Measurements from ENCODE around the gene OVAAL.

OVAAL gene

GRCh38 chr1:180571060-180571831 lies 12.5 kb downstream of the OVAAL start:
- no peak for DNase-seq (ENCODE audit: low read depth)

GRCh38 chr1:180571832-180572636 lies 13.3 kb downstream of the OVAAL start:
- no peak for DNase-seq (ENCODE audit: low read depth)

GRCh38 chr1:180572760-180573159 lies 14.0 kb downstream of the OVAAL start:
- no peak for DNase-seq (ENCODE audit: low read depth)

GRCh38 chr1:180574031-180574713 lies 15.4 kb downstream of the OVAAL start:
- DNase-seq (ENCODE audit: low read depth): no peak

- DNase-seq (ENCODE audit: low read depth): no peak
These were observed 18.6 kb downstream of the OVAAL start for GRCh38 chr1:180577361-180577760.

- no peak for DNase-seq (ENCODE audit: low read depth)
These were observed 21.3 kb downstream of the OVAAL start for GRCh38 chr1:180579961-180580611.

- DNase-seq (ENCODE audit: low read depth): no peak
These were observed 22.9 kb downstream of the OVAAL start for GRCh38 chr1:180581635-180582039.

- DNase-seq (ENCODE audit: low read depth): no peak
These were observed 26.1 kb downstream of the OVAAL start for GRCh38 chr1:180584869-180585268.

GRCh38 chr1:180585994-180586359 lies 27.2 kb downstream of the OVAAL start:
- DNase-seq (ENCODE audit: low read depth): no peak

- no peak for DNase-seq (ENCODE audit: low read depth)
These were observed 27.9 kb downstream of the OVAAL start for GRCh38 chr1:180586671-180587155.

GRCh38 chr1:180588121-180588520 lies 29.4 kb downstream of the OVAAL start:
- DNase-seq (ENCODE audit: low read depth): no peak

- no peak for DNase-seq (ENCODE audit: low read depth)
These were observed 32.1 kb downstream of the OVAAL start for GRCh38 chr1:180590889-180591288.

GRCh38 chr1:180593382-180593781 lies 34.6 kb downstream of the OVAAL start:
- no peak for DNase-seq (ENCODE audit: low read depth)

GRCh38 chr1:180594723-180595122 lies 36.0 kb downstream of the OVAAL start:
- DNase-seq (ENCODE audit: low read depth): no peak

GRCh38 chr1:180595966-180596365 lies 37.2 kb downstream of the OVAAL start:
- DNase-seq (ENCODE audit: low read depth): no peak

- no peak for DNase-seq (ENCODE audit: low read depth)
These were observed 38.8 kb downstream of the OVAAL start for GRCh38 chr1:180597520-180597919.

GRCh38 chr1:180598333-180598974 lies 39.7 kb downstream of the OVAAL start:
- DNase-seq (ENCODE audit: low read depth): no peak

GRCh38 chr1:180600343-180600742 lies 41.6 kb downstream of the OVAAL start:
- DNase-seq (ENCODE audit: low read depth): no peak

GRCh38 chr1:180601512-180601911 lies 42.7 kb downstream of the OVAAL start:
- DNase-seq (ENCODE audit: low read depth): no peak

GRCh38 chr1:180603223-180603849 lies 44.6 kb downstream of the OVAAL start:
- no peak for DNase-seq (ENCODE audit: low read depth)

- no peak for DNase-seq (ENCODE audit: low read depth)
These were observed 45.1 kb downstream of the OVAAL start for GRCh38 chr1:180603850-180604226.

Data from stimulated activated CD8-positive, alpha-beta memory T cell treated with anti-CD3 and anti-CD28 coated beads, Interleukin-12 subunit alpha, Interleukin-12 subunit beta, amount 100 ng/mL, for 1 hour (primary cell).